HG02884 (cell line): ENCODE results near the gene GALM.
"Not testable (repeated sequence)": the region's sequence is repeated elsewhere in the genome, so short reads cannot be mapped to it uniquely, and the experiment has no call there.

Experiments used
- ATAC-seq: cut with Tn5 transposase; IDR thresholded peaks from one replicate; pipeline ENCODE4 v1.9.1; 2021; ENCODE audit warnings: mild to moderate bottlenecking, moderate library complexity; ENCODE audit not compliant: unreplicated experiment

The GALM gene

GRCh38 chr2:38676681-38677080 lies 10.8 kb downstream of the GALM start:
- no peak for ATAC-seq

GRCh38 chr2:38680868-38681267 lies 15.0 kb downstream of the GALM start:
- ATAC-seq, result not testable (repeated sequence)

GRCh38 chr2:38682008-38682575 lies 16.2 kb downstream of the GALM start:
- no peak for ATAC-seq

GRCh38 chr2:38682620-38683019 lies 16.7 kb downstream of the GALM start:
- not testable (repeated sequence) for ATAC-seq

- ATAC-seq, result no peak
These were observed 17.9 kb downstream of the GALM start for GRCh38 chr2:38683766-38684165.

- no peak for ATAC-seq
These were observed 19.3 kb downstream of the GALM start for GRCh38 chr2:38685116-38685735.

GRCh38 chr2:38690499-38691420 lies 24.8 kb downstream of the GALM start:
- ATAC-seq, result no peak

- ATAC-seq, result no peak
These were observed 26.1 kb downstream of the GALM start for GRCh38 chr2:38691994-38692393.

GRCh38 chr2:38692636-38693318 lies 26.9 kb downstream of the GALM start:
- no peak for ATAC-seq

GRCh38 chr2:38697116-38697840 lies 31.4 kb downstream of the GALM start:
- no peak for ATAC-seq

GRCh38 chr2:38698467-38699003 lies 32.6 kb downstream of the GALM start:
- ATAC-seq, result no peak

GRCh38 chr2:38700113-38700785 lies 34.3 kb downstream of the GALM start:
- no peak for ATAC-seq

- ATAC-seq, result no peak
These were observed 35.1 kb downstream of the GALM start for GRCh38 chr2:38700881-38701458.

- ATAC-seq, result no peak
These were observed 35.6 kb downstream of the GALM start for GRCh38 chr2:38701542-38701941.

- no peak for ATAC-seq
These were observed 36.5 kb downstream of the GALM start for GRCh38 chr2:38702413-38702812.

GRCh38 chr2:38703336-38703735 lies 37.4 kb downstream of the GALM start:
- not testable (repeated sequence) for ATAC-seq

- ATAC-seq, result no peak
These were observed 38.8 kb downstream of the GALM start for GRCh38 chr2:38704664-38705063.

GRCh38 chr2:38706846-38707345 lies 41.0 kb downstream of the GALM start:
- no peak for ATAC-seq

GRCh38 chr2:38708491-38708890 lies 42.6 kb downstream of the GALM start:
- ATAC-seq, result not testable (repeated sequence)
